Dermis microvascular lymphatic vessel endothelial cell (primary cell): ENCODE data around the gene MIER2. TPM values are rescaled to one million over a fixed set of nuclear protein-coding genes. Genes with fewer than 3 reads are reported as not detected.

Source experiments
- total RNA-seq: library from RNA; depleted of rRNA; stranded (reverse); fragments of >200 nt; gene quantifications from 2 replicates; pipeline ENCODE4 v1.2.1, GENCODE V29; 2014

MIER2 gene
- total RNA-seq, 1 donor from 2014 or later = 7.7 TPM

Other genes with a start within 250 kb of the MIER2 start
- not detected in 2 replicates for gene OR4F17, start 237.7 kb downstream of the MIER2 start, total RNA-seq
- gene PLPP2, start 53.4 kb downstream of the MIER2 start, total RNA-seq = 20.5 and 36.7 TPM in 2 replicates
- 3.7 and 7.2 TPM in 2 replicates for gene C2CD4C, start 64.4 kb upstream of the MIER2 start, total RNA-seq
- 7.6 and 35.0 TPM in 2 replicates for gene SHC2, start 116.2 kb upstream of the MIER2 start, total RNA-seq
- 0.13 TPM in 1 of 2 replicates, not detected in the other for gene MADCAM1, start 151.7 kb upstream of the MIER2 start, total RNA-seq
- gene TPGS1, start 162.7 kb upstream of the MIER2 start, total RNA-seq = 27.5 and 31.9 TPM in 2 replicates
- 85.2 and 89.6 TPM in 2 replicates for gene CDC34, start 187.0 kb upstream of the MIER2 start, total RNA-seq
- gene GZMM, start 199.3 kb upstream of the MIER2 start, total RNA-seq = not detected in 2 replicates
- 205 and 268 TPM in 2 replicates for gene BSG, start 227.8 kb upstream of the MIER2 start, total RNA-seq
- gene HCN2, start 245.1 kb upstream of the MIER2 start, total RNA-seq = 0.39 and 0.76 TPM in 2 replicates